Measurements from ENCODE around the gene RAB32.
"Not testable (repeated sequence)": the region's sequence is repeated elsewhere in the genome, so short reads cannot be mapped to it uniquely, and the experiment has no call there.

The RAB32 gene

GRCh38 chr6:146553377-146554135 lies 9.9 kb downstream of the RAB32 start:
- Histone ChIP-seq H3K36me3 (ENCODE audit: low read depth) (peaks cover 67% of the 10 kb centered on the region), H3K9me3 (ENCODE audit: severe bottlenecking) (no peaks in the 10 kb centered on the region), H3K27me3 (ENCODE audit: insufficient read depth, poor library complexity, severe bottlenecking) (no peaks in the 10 kb centered on the region), H3K4me3 (ENCODE audit: severe bottlenecking) (no peak overlapping the region), H3K4me1 (ENCODE audit: insufficient read depth, poor library complexity, severe bottlenecking) (no peaks in the 10 kb centered on the region), H3K27ac (ENCODE audit: poor library complexity, severe bottlenecking) (no peak overlapping the region)
- ATAC-seq (ENCODE audit: low read depth) (no peak), DNase-seq (ENCODE audit: low spot score) (no peak)
- no peak for TF ChIP-seq CTCF (IDR thresholded peaks at IDR 0.05; ENCODE audit: poor library complexity, severe bottlenecking)

DNA sequence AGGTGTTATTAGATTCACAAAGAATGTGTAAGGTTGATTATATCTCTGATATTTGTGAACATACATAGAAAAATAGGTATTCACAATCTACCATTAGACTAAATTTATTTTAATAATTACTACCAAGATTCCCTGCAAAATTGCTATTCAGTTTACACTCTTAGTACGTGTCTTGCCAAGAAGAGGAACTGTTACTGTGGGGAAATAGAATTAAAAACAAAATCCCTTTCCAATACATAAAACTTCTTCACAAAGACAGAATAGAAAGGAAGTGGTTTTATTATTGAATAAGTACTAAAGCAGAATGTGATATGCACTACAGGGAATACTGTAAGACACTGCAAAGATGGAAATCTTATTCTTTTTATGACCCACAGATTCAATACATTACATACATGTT lies 17.0 kb downstream of the RAB32 start:
- ATAC-seq (ENCODE audit: low read depth) (no peak), DNase-seq (ENCODE audit: low spot score) (no peak)
- no peaks in the 10 kb centered on the region for H3K4me1 ChIP-seq (ENCODE audit: insufficient read depth, poor library complexity, severe bottlenecking)
- no peak for TF ChIP-seq CTCF (IDR thresholded peaks at IDR 0.05; ENCODE audit: poor library complexity, severe bottlenecking)
- H3K27ac ChIP-seq (ENCODE audit: poor library complexity, severe bottlenecking), result no peak overlapping the region
- H3K9me3 ChIP-seq (ENCODE audit: severe bottlenecking), result no peaks in the 10 kb centered on the region
- no peak overlapping the region for H3K4me3 ChIP-seq (ENCODE audit: severe bottlenecking)
- peaks cover under 1% of the 10 kb centered on the region; the same call in 1 of the 2 replicates for H3K36me3 ChIP-seq (ENCODE audit: low read depth)
- H3K27me3 ChIP-seq (ENCODE audit: insufficient read depth, poor library complexity, severe bottlenecking), result no peaks in the 10 kb centered on the region

DNA sequence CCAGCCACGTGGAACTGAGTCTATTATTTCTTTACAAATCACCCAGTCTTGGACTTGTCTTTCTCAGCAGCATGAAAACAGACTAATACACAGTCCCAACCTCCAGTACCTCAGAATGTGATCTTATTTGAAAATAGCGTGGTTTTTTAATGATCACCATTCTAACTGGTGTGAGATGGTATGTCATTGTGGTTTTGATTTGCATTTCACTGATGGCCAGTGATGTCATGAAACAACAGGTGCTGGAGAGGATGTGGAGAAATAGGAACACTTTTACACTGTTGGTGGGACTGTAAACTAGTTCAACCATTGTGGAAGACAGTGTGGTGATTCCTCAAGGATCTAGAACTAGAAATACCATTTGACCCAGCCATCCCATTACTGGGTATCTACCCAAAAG lies 23.0 kb downstream of the RAB32 start:
- not testable (repeated sequence) for H3K9me3 ChIP-seq (ENCODE audit: severe bottlenecking); H3K27ac ChIP-seq (ENCODE audit: poor library complexity, severe bottlenecking); DNase-seq (ENCODE audit: low spot score); H3K4me3 ChIP-seq (ENCODE audit: severe bottlenecking); H3K4me1 ChIP-seq (ENCODE audit: insufficient read depth, poor library complexity, severe bottlenecking); ATAC-seq (ENCODE audit: low read depth); H3K27me3 ChIP-seq (ENCODE audit: insufficient read depth, poor library complexity, severe bottlenecking); H3K36me3 ChIP-seq (ENCODE audit: low read depth)

DNA sequence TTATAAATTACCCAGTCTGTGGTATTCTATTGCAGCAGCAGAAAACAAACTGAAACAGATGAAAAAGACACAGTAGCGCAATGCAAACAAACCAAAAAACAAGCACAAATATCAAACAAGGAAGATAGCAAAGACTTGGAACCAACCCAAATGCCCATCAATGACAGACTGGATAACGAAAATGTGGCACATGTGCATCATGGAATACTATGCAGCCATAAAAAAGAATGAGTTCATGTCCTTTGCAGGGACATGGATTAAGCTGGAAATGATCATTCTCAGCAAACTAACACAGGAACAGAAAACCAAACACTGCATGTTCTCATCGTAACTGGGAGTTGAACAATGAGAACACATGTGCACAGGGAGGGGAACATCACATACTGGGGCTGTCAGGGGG lies 25.0 kb downstream of the RAB32 start:
- not testable (repeated sequence) for H3K27ac ChIP-seq (ENCODE audit: poor library complexity, severe bottlenecking); H3K9me3 ChIP-seq (ENCODE audit: severe bottlenecking); H3K27me3 ChIP-seq (ENCODE audit: insufficient read depth, poor library complexity, severe bottlenecking); DNase-seq (ENCODE audit: low spot score); H3K4me1 ChIP-seq (ENCODE audit: insufficient read depth, poor library complexity, severe bottlenecking); ATAC-seq (ENCODE audit: low read depth); H3K36me3 ChIP-seq (ENCODE audit: low read depth); H3K4me3 ChIP-seq (ENCODE audit: severe bottlenecking)

GRCh38 chr6:146574211-146574610 lies 30.6 kb downstream of the RAB32 start:
- no peak overlapping the region for H3K27ac ChIP-seq (ENCODE audit: poor library complexity, severe bottlenecking)
- no peak overlapping the region for H3K4me3 ChIP-seq (ENCODE audit: severe bottlenecking)
- no peaks in the 10 kb centered on the region for H3K36me3 ChIP-seq (ENCODE audit: low read depth)
- ATAC-seq (ENCODE audit: low read depth), result no peak
- no peaks in the 10 kb centered on the region for H3K27me3 ChIP-seq (ENCODE audit: insufficient read depth, poor library complexity, severe bottlenecking)
- TF ChIP-seq CTCF (IDR thresholded peaks at IDR 0.05; ENCODE audit: poor library complexity, severe bottlenecking), result no peak
- H3K4me1 ChIP-seq (ENCODE audit: insufficient read depth, poor library complexity, severe bottlenecking), result no peaks in the 10 kb centered on the region
- no peaks in the 10 kb centered on the region for H3K9me3 ChIP-seq (ENCODE audit: severe bottlenecking)
- DNase-seq (ENCODE audit: low spot score), result no peak

DNA sequence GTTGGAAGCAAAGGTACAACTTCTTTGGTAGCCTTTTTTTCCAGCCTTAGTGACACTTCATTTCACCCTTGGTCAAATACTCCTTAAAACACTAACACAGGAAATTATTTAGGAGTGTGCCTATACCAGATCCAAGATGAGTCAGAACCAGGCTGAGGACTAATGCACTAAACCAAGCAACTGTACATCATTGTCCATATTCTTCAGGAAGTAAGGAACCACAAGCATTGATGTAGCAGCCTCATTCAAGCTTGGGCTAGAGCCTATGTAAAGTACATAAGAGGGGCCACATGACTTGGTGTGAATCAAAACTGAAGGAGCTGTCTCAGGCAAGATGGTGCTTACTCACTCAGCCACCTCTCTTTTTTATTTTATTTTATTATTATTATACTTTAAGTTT lies 34.4 kb downstream of the RAB32 start:
- H3K4me3 ChIP-seq (ENCODE audit: severe bottlenecking), result no peak overlapping the region
- DNase-seq (ENCODE audit: low spot score) (no peak), ATAC-seq (ENCODE audit: low read depth) (peak; percentile 60; the same call in 2 of the 3 replicates)
- no peaks in the 10 kb centered on the region for H3K9me3 ChIP-seq (ENCODE audit: severe bottlenecking)
- H3K27ac ChIP-seq (ENCODE audit: poor library complexity, severe bottlenecking), result no peak overlapping the region
- H3K36me3 ChIP-seq (ENCODE audit: low read depth), result no peaks in the 10 kb centered on the region
- TF ChIP-seq CTCF (IDR thresholded peaks at IDR 0.05; ENCODE audit: poor library complexity, severe bottlenecking), result no peak
- H3K4me1 ChIP-seq (ENCODE audit: insufficient read depth, poor library complexity, severe bottlenecking), result no peaks in the 10 kb centered on the region
- H3K27me3 ChIP-seq (ENCODE audit: insufficient read depth, poor library complexity, severe bottlenecking), result no peaks in the 10 kb centered on the region
